PC-9 (cell line): Measurements from ENCODE around the gene PPP1R16B. TPM values are rescaled to one million over a fixed set of nuclear protein-coding genes. Genes with fewer than 3 reads are reported as not detected.

Experiments used
- BruUV-seq: library from RNA; stranded (reverse); fragments of 400-500 nt; replicated peaks from 2 replicates; lab custom pipeline; 2021; lab: Mats Ljungman, UMichigan
- CTCF ChIA-PET: fragments of 300-600 bp; sonication (Branson Sonifier 250); formaldehyde crosslinking; loops from one replicate; lab custom pipeline; 2022; ENCODE audit warnings: antibody characterized with exemption; lab: Charles Lee
- POLR2A ChIA-PET: fragments of 300-600 bp; sonication (Branson Sonifier 250); formaldehyde crosslinking; loops from one replicate; lab custom pipeline; 2022; ENCODE audit warnings: antibody characterized with exemption; ENCODE audit not compliant: unreplicated experiment; lab: Charles Lee
- DNase-seq, 2 experiments: peaks; one replicate each; pipeline versions ENCODE4 v3.0.0 to v3.0.0-alpha.2; 2015 to 2022; ENCODE audit warnings: mixed read lengths in 1 of 2
- H2AFZ ChIP-seq: fragments of 200-600 bp; sonication (generic); 2 replicates; pipeline ENCODE4 v1.8.1; 2017; ENCODE audit warnings: antibody characterized with exemption
- H3F3A ChIP-seq: fragments of 200-600 bp; sonication (generic); 2 replicates; pipeline ENCODE4 v1.8.1; 2017; ENCODE audit warnings: antibody characterized with exemption, mild to moderate bottlenecking, low read depth; ENCODE audit not compliant: insufficient read depth
- H3K27ac ChIP-seq: fragments of 200-600 bp; sonication (generic); 2 replicates; pipeline ENCODE4 v1.6.1; 2016; ENCODE audit warnings: mixed run types
- H3K27me3 ChIP-seq: fragments of 200-600 bp; sonication (generic); 2 replicates; pipeline ENCODE4 v1.6.1; 2016; ENCODE audit warnings: low read depth, mixed run types; ENCODE audit not compliant: insufficient read depth
- H3K36me3 ChIP-seq: fragments of 200-600 bp; sonication (generic); 2 replicates; pipeline ENCODE4 v1.6.1; 2016; ENCODE audit warnings: low read depth, mixed run types
- H3K4me1 ChIP-seq: fragments of 200-600 bp; sonication (generic); replicated peaks from 2 replicates; pipeline ENCODE4 v1.6.1; 2016; ENCODE audit warnings: mixed run types; ENCODE audit not compliant: insufficient read depth
- H3K4me2 ChIP-seq: fragments of 200-600 bp; sonication (generic); 2 replicates; pipeline ENCODE4 v1.6.1; 2017; ENCODE audit warnings: mixed run types
- H3K4me3 ChIP-seq: fragments of 200-600 bp; sonication (generic); 2 replicates; pipeline ENCODE4 v1.6.1; 2016; ENCODE audit warnings: mixed run types
- H3K79me2 ChIP-seq: fragments of 200-600 bp; sonication (generic); 2 replicates; pipeline ENCODE4 v1.6.1; 2017; ENCODE audit warnings: low read depth, mixed run types
- H3K9me2 ChIP-seq: fragments of 200-600 bp; sonication (generic); 2 replicates; pipeline ENCODE4 v1.8.1; 2017; ENCODE audit warnings: mild to moderate bottlenecking; ENCODE audit not compliant: insufficient read depth
- H3K9me3 ChIP-seq: fragments of 200-600 bp; sonication (generic); 2 replicates; pipeline ENCODE4 v1.8.1; 2016; ENCODE audit warnings: low read depth; ENCODE audit not compliant: insufficient read depth
- H4K20me1 ChIP-seq: fragments of 200-600 bp; sonication (generic); 2 replicates; pipeline ENCODE4 v1.8.1; 2017; ENCODE audit not compliant: insufficient read depth
- EZH2 ChIP-seq: fragments of 200-600 bp; sonication (generic); IDR thresholded peaks from 2 replicates; pipeline ENCODE4 v1.8.0; 2017; ENCODE audit warnings: antibody characterized with exemption, low read depth
- intact Hi-C: fragments of 100-400 bp; cut with micrococcal nuclease; formaldehyde crosslinking; loops from one replicate; pipeline ENCODE4 v1.10.0; 2022; ENCODE audit not compliant: unreplicated experiment
- total RNA-seq: library from RNA; stranded (reverse); gene quantifications from 2 replicates; pipeline ENCODE4 v1.2.3, GENCODE V29; 2021
- TF ChIP-seq, protein P1 (sequence below): fragments of 200-600 bp; sonication (generic); conservative IDR thresholded peaks from 2 replicates; pipeline ENCODE4 v1.6.1; 2017; ENCODE audit warnings: mixed run types, antibody characterized with exemption, mild to moderate bottlenecking, moderate library complexity

PPP1R16B gene
- total RNA-seq, 1 experiment from 2014 or later, result not detected

DNA sequence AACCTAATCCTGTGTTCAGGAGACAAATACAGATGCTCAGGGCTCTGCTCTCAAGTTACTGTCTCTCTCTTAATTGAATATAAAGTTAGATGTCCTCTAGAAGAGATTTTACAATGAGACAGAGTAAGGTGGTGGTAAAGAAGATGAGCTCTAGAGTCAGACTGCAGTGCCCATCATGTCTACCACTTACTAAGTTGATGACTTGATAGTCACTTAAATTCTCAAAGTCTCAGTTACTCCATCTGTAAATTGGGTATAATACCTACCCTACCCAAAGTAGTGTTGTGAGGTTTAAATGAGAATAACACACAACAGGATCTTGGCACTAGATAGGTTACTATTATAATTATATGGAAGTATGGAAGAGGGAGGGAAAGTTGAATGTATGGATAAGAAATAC, 158.2 kb downstream of the PPP1R16B start:
- intact Hi-C loops, result no loop called here
- Histone ChIP-seq H3K4me1 (peaks cover 18% of the 10 kb centered on the region), H3K27me3 (no peaks in the 10 kb centered on the region), H3K4me2 (peak overlapping the region; percentile 94; the same call in 1 of the 2 replicates), H3F3A (no peaks in the 10 kb centered on the region), H4K20me1 (no peaks in the 10 kb centered on the region), H3K9me3 (no peaks in the 10 kb centered on the region), H3K36me3 (no peaks in the 10 kb centered on the region), H3K79me2 (peaks cover 40% of the 10 kb centered on the region), H3K4me3 (peak overlapping the region; percentile 81; the same call in 1 of the 2 replicates), H3K9me2 (no peaks in the 10 kb centered on the region), H2AFZ (no peak overlapping the region), H3K27ac (no peak overlapping the region)
- ChIA-PET CTCF (no interaction called here), POLR2A (interaction anchor here (0.6 kb wide), 1 partner anchor 41 kb away, joined by 4 read pairs; no protein-coding TSS in a partner anchor)
- no peak for TF ChIP-seq EZH2
- TF ChIP-seq, protein P1, sequence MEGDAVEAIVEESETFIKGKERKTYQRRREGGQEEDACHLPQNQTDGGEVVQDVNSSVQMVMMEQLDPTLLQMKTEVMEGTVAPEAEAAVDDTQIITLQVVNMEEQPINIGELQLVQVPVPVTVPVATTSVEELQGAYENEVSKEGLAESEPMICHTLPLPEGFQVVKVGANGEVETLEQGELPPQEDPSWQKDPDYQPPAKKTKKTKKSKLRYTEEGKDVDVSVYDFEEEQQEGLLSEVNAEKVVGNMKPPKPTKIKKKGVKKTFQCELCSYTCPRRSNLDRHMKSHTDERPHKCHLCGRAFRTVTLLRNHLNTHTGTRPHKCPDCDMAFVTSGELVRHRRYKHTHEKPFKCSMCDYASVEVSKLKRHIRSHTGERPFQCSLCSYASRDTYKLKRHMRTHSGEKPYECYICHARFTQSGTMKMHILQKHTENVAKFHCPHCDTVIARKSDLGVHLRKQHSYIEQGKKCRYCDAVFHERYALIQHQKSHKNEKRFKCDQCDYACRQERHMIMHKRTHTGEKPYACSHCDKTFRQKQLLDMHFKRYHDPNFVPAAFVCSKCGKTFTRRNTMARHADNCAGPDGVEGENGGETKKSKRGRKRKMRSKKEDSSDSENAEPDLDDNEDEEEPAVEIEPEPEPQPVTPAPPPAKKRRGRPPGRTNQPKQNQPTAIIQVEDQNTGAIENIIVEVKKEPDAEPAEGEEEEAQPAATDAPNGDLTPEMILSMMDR, result no peak
- no peak for DNase-seq
- no TSS peak for BruUV-seq

DNA sequence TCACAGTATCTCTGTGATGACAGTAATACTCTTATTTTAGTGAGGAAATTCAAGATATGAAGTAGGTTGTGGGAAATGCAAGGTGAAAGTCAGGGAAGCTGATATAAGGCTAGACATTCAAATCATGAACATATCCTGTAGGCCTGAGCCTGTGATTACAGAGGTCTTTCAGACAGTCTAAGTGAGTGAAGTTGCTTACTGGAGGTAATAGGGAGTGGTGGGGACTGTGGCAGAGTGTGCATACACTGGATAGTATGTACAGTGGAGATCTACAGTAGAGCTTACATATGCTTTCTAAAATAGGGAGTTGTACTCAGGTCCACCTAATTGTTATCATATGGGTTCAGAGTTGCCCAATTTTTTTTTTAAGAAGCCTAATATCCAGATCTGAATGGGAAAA, 159.8 kb downstream of the PPP1R16B start:
- Histone ChIP-seq H3K9me3 (no peaks in the 10 kb centered on the region), H3K9me2 (no peaks in the 10 kb centered on the region), H2AFZ (no peak overlapping the region), H3F3A (0 out of 2 replicates have a peak, but pooled peaks cover 6% of the 10 kb centered on the region), H4K20me1 (no peaks in the 10 kb centered on the region), H3K79me2 (peaks cover 40% of the 10 kb centered on the region), H3K4me1 (peaks cover 23% of the 10 kb centered on the region), H3K36me3 (peaks cover 8% of the 10 kb centered on the region; the same call in 1 of the 2 replicates), H3K27me3 (no peaks in the 10 kb centered on the region), H3K27ac (no peak overlapping the region), H3K4me3 (no peak overlapping the region), H3K4me2 (no peak overlapping the region)
- ChIA-PET CTCF (no interaction called here), POLR2A (no interaction called here)
- no TSS peak for BruUV-seq
- intact Hi-C loops, result no loop called here
- no peak for TF ChIP-seq EZH2
- TF ChIP-seq, protein P1, result no peak
- no peak for DNase-seq

DNA sequence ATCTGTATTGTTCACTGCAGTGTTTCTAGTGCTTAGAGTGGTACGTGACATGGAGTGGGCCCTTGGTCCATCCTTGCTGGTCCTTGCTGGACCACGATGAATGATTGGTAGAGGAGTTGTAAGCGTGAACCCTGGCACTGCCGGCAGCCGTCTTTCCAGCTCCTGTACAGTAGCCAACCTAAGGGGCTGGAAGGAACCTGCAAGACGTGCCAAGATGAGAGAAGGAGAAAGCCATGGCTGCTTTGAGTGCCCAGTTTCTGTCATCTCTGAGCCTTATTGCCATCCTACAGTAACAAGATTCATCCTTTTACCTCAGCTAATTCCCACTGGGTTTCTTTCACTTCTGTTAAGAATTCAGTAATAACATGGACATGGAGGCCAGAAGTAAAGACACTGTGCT, 162.6 kb downstream of the PPP1R16B start:
- Histone ChIP-seq H3K27me3 (no peaks in the 10 kb centered on the region), H3K79me2 (peaks cover 32% of the 10 kb centered on the region), H3K36me3 (peaks cover 30% of the 10 kb centered on the region), H3K4me1 (peaks cover 15% of the 10 kb centered on the region), H3K9me3 (no peaks in the 10 kb centered on the region), H3K9me2 (no peaks in the 10 kb centered on the region), H3K27ac (no peak overlapping the region), H4K20me1 (no peaks in the 10 kb centered on the region), H2AFZ (no peak overlapping the region), H3K4me2 (no peak overlapping the region), H3F3A (0 out of 2 replicates have a peak, but pooled peaks cover 6% of the 10 kb centered on the region), H3K4me3 (no peak overlapping the region)
- no TSS peak for BruUV-seq
- DNase-seq, result no peak
- intact Hi-C loops, result no loop called here
- no peak for TF ChIP-seq EZH2
- TF ChIP-seq, protein P1, result no peak
- CTCF ChIA-PET, result no interaction called here
- POLR2A ChIA-PET, result no interaction called here
